GM12801 (cell line): ENCODE data around the gene MAT1A.

Experiments
- CTCF ChIP-seq: IDR thresholded peaks from one replicate; pipeline ENCODE4 v1.5.1; 2011; ENCODE audit warnings: control low read depth; ENCODE audit not compliant: insufficient read length; ENCODE audit errors: extremely low read depth

Gene MAT1A

GRCh38 chr10:80281784-80282765 is 7.4 kb downstream of the MAT1A start:
- TF ChIP-seq CTCF = no peak

- no peak for TF ChIP-seq CTCF
These were observed 8.2 kb downstream of the MAT1A start for GRCh38 chr10:80281292-80281691.

GRCh38 chr10:80280071-80280800 is 9.2 kb downstream of the MAT1A start:
- no peak for TF ChIP-seq CTCF

- TF ChIP-seq CTCF = no peak
These were observed 10.3 kb downstream of the MAT1A start for GRCh38 chr10:80279146-80279545.

GRCh38 chr10:80278480-80278879 is 11.0 kb downstream of the MAT1A start:
- no peak for TF ChIP-seq CTCF

GRCh38 chr10:80277567-80278250 is 11.7 kb downstream of the MAT1A start:
- TF ChIP-seq CTCF = no peak

- no peak for TF ChIP-seq CTCF
These were observed 12.4 kb downstream of the MAT1A start for GRCh38 chr10:80277016-80277415.
